Measurements from ENCODE around the gene SOCS7. TPM values are rescaled to one million over a fixed set of nuclear protein-coding genes. Genes with fewer than 3 reads are reported as not detected.

Gene SOCS7
- total RNA-seq, 2 donors from 2014 or later = 14.6 to 61.9 TPM

- 88% methylated on average over 11 of the region's 11 CpGs for WGBS
- H3K36me3 ChIP-seq = no peaks in the 10 kb centered on the region
- intact Hi-C loops (cut with DNase I) = no loop called here
- H3K27ac ChIP-seq = no peak overlapping the region
- H3K4me1 ChIP-seq (replicated peaks) = no peaks in the 10 kb centered on the region
- no peak overlapping the region for H3K4me3 ChIP-seq
- no peak for DNase-seq (ENCODE audit: low spot score)
- H3K9me3 ChIP-seq = no peaks in the 10 kb centered on the region
- no peaks in the 10 kb centered on the region for H3K27me3 ChIP-seq (replicated peaks; ENCODE audit: insufficient read depth)
- TF ChIP-seq CTCF (IDR thresholded peaks at IDR 0.05) = no peak
- no peak for TF ChIP-seq POLR2A (IDR thresholded peaks at IDR 0.05)
- no peak for TF ChIP-seq POLR2AphosphoS5 (IDR thresholded peaks at IDR 0.05)
Measured at GRCh38 chr17:38417210-38417951, 65.7 kb downstream of the SOCS7 start.

GRCh38 chr17:38418062-38418692 lies 66.5 kb downstream of the SOCS7 start:
- H3K4me3 ChIP-seq = no peak overlapping the region
- DNase-seq (ENCODE audit: low spot score) = no peak

GRCh38 chr17:38418693-38419507 lies 67.3 kb downstream of the SOCS7 start:
- H3K36me3 ChIP-seq = no peaks in the 10 kb centered on the region
- 5% methylated on average over 55 of the region's 78 CpGs for WGBS
- no peaks in the 10 kb centered on the region for H3K27me3 ChIP-seq (replicated peaks; ENCODE audit: insufficient read depth)
- TF ChIP-seq CTCF (IDR thresholded peaks at IDR 0.05) (no peak), POLR2A (IDR thresholded peaks at IDR 0.05) (no peak), POLR2AphosphoS5 (IDR thresholded peaks at IDR 0.05) (no peak)
- peak overlapping the region; percentile 25 to 37 for H3K4me3 ChIP-seq
- H3K4me1 ChIP-seq (replicated peaks) = no peaks in the 10 kb centered on the region
- H3K27ac ChIP-seq = no peak overlapping the region
- H3K9me3 ChIP-seq = no peaks in the 10 kb centered on the region
- intact Hi-C loops (cut with DNase I) = no loop called here
- DNase-seq (ENCODE audit: low spot score) = no peak

More at GRCh38 chr17:38418062-38418692, 66.5 kb downstream of the SOCS7 start:
- TF ChIP-seq POLR2AphosphoS5 (IDR thresholded peaks at IDR 0.05) (no peak), CTCF (IDR thresholded peaks at IDR 0.05) (no peak), POLR2A (IDR thresholded peaks at IDR 0.05) (no peak)
- Histone ChIP-seq H3K9me3 (no peaks in the 10 kb centered on the region), H3K27me3 (replicated peaks; ENCODE audit: insufficient read depth) (no peaks in the 10 kb centered on the region), H3K36me3 (no peaks in the 10 kb centered on the region), H3K4me1 (replicated peaks) (no peaks in the 10 kb centered on the region), H3K27ac (no peak overlapping the region)
- 66% methylated on average over 7 of the region's 7 CpGs for WGBS
- intact Hi-C loops (cut with DNase I) = no loop called here

GRCh38 chr17:38419508-38419981 lies 67.9 kb downstream of the SOCS7 start:
- intact Hi-C loops (cut with DNase I) = no loop called here
- Histone ChIP-seq H3K27ac (no peak overlapping the region), H3K36me3 (no peaks in the 10 kb centered on the region), H3K4me3 (peak overlapping the region; percentile 25 to 37), H3K27me3 (replicated peaks; ENCODE audit: insufficient read depth) (no peaks in the 10 kb centered on the region), H3K9me3 (no peaks in the 10 kb centered on the region), H3K4me1 (replicated peaks) (no peaks in the 10 kb centered on the region)
- no peak for DNase-seq (ENCODE audit: low spot score)
- WGBS = 13% methylated on average over 10 of the region's 10 CpGs
- TF ChIP-seq CTCF (IDR thresholded peaks at IDR 0.05) (no peak), POLR2A (IDR thresholded peaks at IDR 0.05) (no peak), POLR2AphosphoS5 (IDR thresholded peaks at IDR 0.05) (no peak)

Data from prostate gland (tissue), 2 donors.